Right ventricle myocardium inferior (tissue), 1 donor: ENCODE results near the gene MON2. TPM values are rescaled to one million over a fixed set of nuclear protein-coding genes. Genes with fewer than 3 reads are reported as not detected.
A peak's percentile ranks its signal among the peaks of the same experiment; 100 is the strongest.

Experiments used
- ATAC-seq: fragments of 200-7000 bp; cut with Tn5 transposase; one replicate; pipeline ENCODE4 v1.9.1; 2020; ENCODE audit warnings: mild to moderate bottlenecking, moderate library complexity
- DNase-seq: peaks from one replicate; pipeline ENCODE4 v3.0.0; 2021; ENCODE audit errors: missing footprints
- intact Hi-C: fragments of 100-400 bp; cut with DNase I; formaldehyde crosslinking; loops from one replicate; pipeline ENCODE4 v1.11.0; 2022
- microRNA-seq: library from miRNA; unstranded; fragments of <30 nt; microRNA quantifications from one replicate; pipeline ENCODE4 v1.2.0, GENCODE V29; 2020
- total RNA-seq: library from RNA; stranded (reverse); fragmentation: NEBNext Ultra II Directional; extraction: Animal tissue kit (Norgen Biotek cat#: 25700); gene quantifications from one replicate; pipeline ENCODE4 v1.2.1, GENCODE V29; 2021
- donor health status: DM: no; HTN: yes; CAD: no; lungs with severe emphysema.

Gene MON2
- total RNA-seq, 1 donor from 2014 or later = 14.3 TPM

- DNase-seq (peak; percentile 79), ATAC-seq (peak; percentile 82)
- intact Hi-C loops = no loop called here
These were observed 165.8 kb downstream of the MON2 start for GRCh38 chr12:62632411-62632918.

GRCh38 chr12:62635649-62636048 is 169.0 kb downstream of the MON2 start:
- no peak for DNase-seq
- ATAC-seq = no peak
- intact Hi-C loops = no loop called here

GRCh38 chr12:62637679-62638078 is 171.1 kb downstream of the MON2 start:
- DNase-seq (no peak), ATAC-seq (no peak)
- intact Hi-C loops = no loop called here

GRCh38 chr12:62640910-62641448 is 174.4 kb downstream of the MON2 start:
- intact Hi-C loops = no loop called here
- no peak for DNase-seq
- ATAC-seq = no peak

- intact Hi-C loops = no loop called here
- ATAC-seq (no peak), DNase-seq (no peak)
These were observed 175.9 kb downstream of the MON2 start for GRCh38 chr12:62642486-62642885.

GRCh38 chr12:62643486-62643885 is 176.9 kb downstream of the MON2 start:
- no peak for DNase-seq
- no peak for ATAC-seq
- intact Hi-C loops = no loop called here

- ATAC-seq (no peak), DNase-seq (no peak)
- intact Hi-C loops = no loop called here
These were observed 179.9 kb downstream of the MON2 start for GRCh38 chr12:62646566-62646965.

GRCh38 chr12:62647586-62647985 is 181.0 kb downstream of the MON2 start:
- peak; percentile 79 for DNase-seq
- intact Hi-C loops = no loop called here
- peak; percentile 98 for ATAC-seq

- DNase-seq = no peak
- ATAC-seq = no peak
- intact Hi-C loops = no loop called here
These were observed 182.9 kb downstream of the MON2 start for GRCh38 chr12:62649412-62650138.

Small RNAs within 50 kb of the gene (microRNA-seq; reads per million reads assigned to microRNA genes)
- 6,288 reads per million, percentile 94 among the genes with 10 or more reads in this experiment for gene MIRLET7I

Other genes with a start within 250 kb of the MON2 start
- 50.7 TPM for gene USP15, start 206.4 kb upstream of the MON2 start, total RNA-seq